ENCODE results near the gene LRFN3.

DNA sequence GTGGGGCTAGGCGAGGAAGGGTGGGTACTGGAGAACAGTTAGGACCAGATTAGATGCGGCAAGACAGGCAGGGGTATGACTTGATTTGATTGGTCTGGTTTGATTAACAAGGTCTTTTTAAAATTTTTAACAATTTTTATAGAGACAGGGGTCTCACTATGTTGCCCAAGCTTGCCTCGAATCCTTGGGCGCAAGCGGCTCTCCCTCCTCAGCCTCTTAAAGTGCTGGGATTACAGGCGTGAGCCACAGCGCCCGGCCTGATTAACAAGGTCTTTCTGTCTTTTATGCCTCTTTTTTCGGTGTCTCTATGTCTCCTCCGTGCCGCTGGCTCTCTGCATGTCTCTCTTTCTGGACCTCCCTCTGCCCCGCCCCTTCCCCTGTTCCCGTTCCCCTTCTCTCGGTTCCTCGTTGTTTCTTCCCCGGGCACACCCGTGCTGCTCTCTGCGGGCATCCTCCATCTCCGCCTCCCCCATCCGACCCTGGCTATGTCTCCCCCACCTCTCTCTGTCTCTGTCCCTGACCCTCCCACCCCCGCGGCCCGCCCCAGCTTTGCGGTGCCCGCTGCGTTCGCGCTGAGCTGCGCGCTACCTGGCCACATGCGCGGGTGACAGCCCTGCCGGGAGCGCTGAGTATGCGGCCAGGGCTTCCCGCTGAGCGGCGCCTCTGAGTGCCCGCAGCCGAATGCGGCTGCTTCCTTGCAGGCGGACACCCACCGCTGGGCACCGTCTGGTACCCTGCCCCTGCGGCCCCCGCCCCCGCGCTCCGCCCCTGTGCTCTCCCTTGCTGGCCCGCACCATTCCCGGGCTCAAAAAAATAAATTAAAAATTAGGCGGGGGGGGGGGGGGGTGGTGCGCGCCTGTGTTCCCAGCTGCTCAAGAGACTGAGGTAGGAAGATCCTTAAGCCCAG lies 50.7 kb downstream of the LRFN3 start:
- TF ChIP-seq FOXK2 (IDR thresholded peaks at IDR 0.05), result no peak
- no peak for TF ChIP-seq BHLHE40 (IDR thresholded peaks at IDR 0.05; ENCODE audit: borderline replicate concordance)
- TF ChIP-seq, protein P1, sequence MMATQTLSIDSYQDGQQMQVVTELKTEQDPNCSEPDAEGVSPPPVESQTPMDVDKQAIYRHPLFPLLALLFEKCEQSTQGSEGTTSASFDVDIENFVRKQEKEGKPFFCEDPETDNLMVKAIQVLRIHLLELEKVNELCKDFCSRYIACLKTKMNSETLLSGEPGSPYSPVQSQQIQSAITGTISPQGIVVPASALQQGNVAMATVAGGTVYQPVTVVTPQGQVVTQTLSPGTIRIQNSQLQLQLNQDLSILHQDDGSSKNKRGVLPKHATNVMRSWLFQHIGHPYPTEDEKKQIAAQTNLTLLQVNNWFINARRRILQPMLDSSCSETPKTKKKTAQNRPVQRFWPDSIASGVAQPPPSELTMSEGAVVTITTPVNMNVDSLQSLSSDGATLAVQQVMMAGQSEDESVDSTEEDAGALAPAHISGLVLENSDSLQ (IDR thresholded peaks at IDR 0.05), result no peak
- no peak for TF ChIP-seq HDGF (IDR thresholded peaks at IDR 0.05; ENCODE audit: borderline replicate concordance)
- TF ChIP-seq SP1 (IDR thresholded peaks at IDR 0.05), result no peak
- TF ChIP-seq ZNF384 (IDR thresholded peaks at IDR 0.05), result no peak
